Measurements from ENCODE around the gene AGRN.

The AGRN gene

GRCh38 chr1:1082776-1083415, 63.0 kb downstream of the AGRN start:
- DNase-seq: peak; percentile 0

GRCh38 chr1:1083416-1084371, 63.8 kb downstream of the AGRN start:
- DNase-seq: peak; percentile 0

- DNase-seq: no peak
These were observed 64.7 kb downstream of the AGRN start for GRCh38 chr1:1084372-1085170.

GRCh38 chr1:1085171-1085841, 65.4 kb downstream of the AGRN start:
- no peak for DNase-seq

GRCh38 chr1:1085911-1086841, 66.3 kb downstream of the AGRN start:
- DNase-seq: no peak

- DNase-seq: no peak
These were observed 67.0 kb downstream of the AGRN start for GRCh38 chr1:1086911-1087341.

GRCh38 chr1:1087351-1088028, 67.6 kb downstream of the AGRN start:
- no peak for DNase-seq

- no peak for DNase-seq
These were observed 68.3 kb downstream of the AGRN start for GRCh38 chr1:1088029-1088800.

- DNase-seq: no peak
These were observed 69.1 kb downstream of the AGRN start for GRCh38 chr1:1088801-1089680.

GRCh38 chr1:1089731-1090423, 70.0 kb downstream of the AGRN start:
- DNase-seq: no peak

GRCh38 chr1:1090424-1091343, 70.8 kb downstream of the AGRN start:
- no peak for DNase-seq

- DNase-seq: no peak
These were observed 71.6 kb downstream of the AGRN start for GRCh38 chr1:1091344-1092148.

- no peak for DNase-seq
These were observed 72.4 kb downstream of the AGRN start for GRCh38 chr1:1092149-1092855.

GRCh38 chr1:1092894-1093609, 73.1 kb downstream of the AGRN start:
- no peak for DNase-seq

- DNase-seq: no peak
These were observed 73.7 kb downstream of the AGRN start for GRCh38 chr1:1093610-1093943.
